Bronchial epithelial cell (primary cell): ENCODE results near the gene COL2A1. TPM values are rescaled to one million over a fixed set of nuclear protein-coding genes. Genes with fewer than 3 reads are reported as not detected.

Experiments
- DNase-seq: peaks from one replicate; pipeline ENCODE4 v3.0.0-alpha.2; 2010; ENCODE audit warnings: low read depth
- FAIRE-seq: peaks from 2 replicates; lab custom pipeline; 2011; peaks lifted over from hg19 to GRCh38; lab: Jason Lieb, UNC
- H3K27me3 ChIP-seq: 2 replicates; pipeline ENCODE4 v1.5.1; 2011; ENCODE audit warnings: low read length; ENCODE audit not compliant: control insufficient read depth, insufficient read depth
- H3K36me3 ChIP-seq: 2 replicates; pipeline ENCODE4 v1.5.1; 2011; ENCODE audit warnings: low read length; ENCODE audit not compliant: control insufficient read depth, insufficient read depth
- H3K4me3 ChIP-seq: 2 replicates; pipeline ENCODE4 v1.5.1; 2011; ENCODE audit warnings: mild to moderate bottlenecking, low read depth, low read length, control low read depth
- total RNA-seq: library from RNA; depleted of rRNA; stranded (reverse); fragments of >200 nt; gene quantifications from 2 replicates; pipeline ENCODE4 v1.2.1, GENCODE V29; 2014
- TF ChIP-seq, protein P1 (sequence below): IDR thresholded peaks from 2 replicates; pipeline ENCODE4 v1.5.1; 2011; ENCODE audit warnings: mild to moderate bottlenecking, moderate library complexity, low read length, control low read depth, inconsistent platforms; ENCODE audit not compliant: insufficient read depth, severe bottlenecking

Gene COL2A1
- total RNA-seq, 1 donor from 2014 or later: under 0.01 TPM

DNA sequence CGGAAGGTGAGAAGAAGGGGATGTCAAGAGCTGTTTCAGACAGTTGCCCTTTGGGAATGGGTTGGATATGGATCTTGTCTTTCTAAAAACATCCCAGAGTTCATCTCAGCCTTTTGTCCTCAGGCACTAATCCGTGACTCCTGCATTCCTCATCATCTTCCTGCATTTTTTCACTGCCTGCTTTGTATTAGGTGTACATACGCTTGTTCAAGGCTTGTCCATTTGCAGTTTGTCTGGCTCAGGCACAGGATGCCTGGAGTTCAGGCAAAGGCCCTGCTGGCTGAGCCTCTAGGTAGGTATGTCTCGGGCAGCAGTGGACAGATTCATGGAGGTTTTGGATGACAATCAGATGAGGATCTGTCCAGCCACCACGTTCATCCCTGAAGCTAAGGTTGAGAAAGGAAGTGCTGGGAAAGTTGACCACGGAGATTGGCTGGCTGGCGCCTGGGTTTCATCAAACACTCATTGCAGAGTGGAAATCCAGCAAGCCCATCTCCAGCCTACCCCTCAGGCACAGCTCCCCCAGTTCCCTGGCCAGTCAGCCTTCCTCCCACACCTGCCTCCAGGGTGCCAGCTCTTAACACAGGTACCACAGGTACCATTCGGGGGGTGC lies 53.3 kb downstream of the COL2A1 start:
- H3K36me3 ChIP-seq: no peaks in the 10 kb centered on the region
- H3K4me3 ChIP-seq: no peak overlapping the region
- peak; percentile 40 for FAIRE-seq
- TF ChIP-seq, protein P1, sequence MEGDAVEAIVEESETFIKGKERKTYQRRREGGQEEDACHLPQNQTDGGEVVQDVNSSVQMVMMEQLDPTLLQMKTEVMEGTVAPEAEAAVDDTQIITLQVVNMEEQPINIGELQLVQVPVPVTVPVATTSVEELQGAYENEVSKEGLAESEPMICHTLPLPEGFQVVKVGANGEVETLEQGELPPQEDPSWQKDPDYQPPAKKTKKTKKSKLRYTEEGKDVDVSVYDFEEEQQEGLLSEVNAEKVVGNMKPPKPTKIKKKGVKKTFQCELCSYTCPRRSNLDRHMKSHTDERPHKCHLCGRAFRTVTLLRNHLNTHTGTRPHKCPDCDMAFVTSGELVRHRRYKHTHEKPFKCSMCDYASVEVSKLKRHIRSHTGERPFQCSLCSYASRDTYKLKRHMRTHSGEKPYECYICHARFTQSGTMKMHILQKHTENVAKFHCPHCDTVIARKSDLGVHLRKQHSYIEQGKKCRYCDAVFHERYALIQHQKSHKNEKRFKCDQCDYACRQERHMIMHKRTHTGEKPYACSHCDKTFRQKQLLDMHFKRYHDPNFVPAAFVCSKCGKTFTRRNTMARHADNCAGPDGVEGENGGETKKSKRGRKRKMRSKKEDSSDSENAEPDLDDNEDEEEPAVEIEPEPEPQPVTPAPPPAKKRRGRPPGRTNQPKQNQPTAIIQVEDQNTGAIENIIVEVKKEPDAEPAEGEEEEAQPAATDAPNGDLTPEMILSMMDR: no peak
- DNase-seq: peak; percentile 85
- no peaks in the 10 kb centered on the region for H3K27me3 ChIP-seq

- H3K4me3 ChIP-seq: no peak overlapping the region
- FAIRE-seq: peak; percentile 72
Observed at GRCh38 chr12:47949441-47950341, 54.6 kb downstream of the COL2A1 start.

GRCh38 chr12:47947341-47947740 lies 56.9 kb downstream of the COL2A1 start:
- Histone ChIP-seq H3K36me3 (no peaks in the 10 kb centered on the region), H3K4me3 (no peak overlapping the region), H3K27me3 (no peaks in the 10 kb centered on the region)
- DNase-seq (no peak), FAIRE-seq (no peak)
- TF ChIP-seq, protein P1: no peak

More at GRCh38 chr12:47949441-47950341, 54.6 kb downstream of the COL2A1 start:
- Histone ChIP-seq H3K36me3 (no peaks in the 10 kb centered on the region), H3K27me3 (no peaks in the 10 kb centered on the region)
- peak; percentile 67 for DNase-seq
- TF ChIP-seq, protein P1: peak; percentile 98

GRCh38 chr12:47946413-47947323 lies 57.6 kb downstream of the COL2A1 start:
- DNase-seq: peak; percentile 38
- FAIRE-seq: no peak
- Histone ChIP-seq H3K27me3 (peaks cover 2% of the 10 kb centered on the region), H3K36me3 (no peaks in the 10 kb centered on the region), H3K4me3 (no peak overlapping the region)
- TF ChIP-seq, protein P1: no peak

DNA sequence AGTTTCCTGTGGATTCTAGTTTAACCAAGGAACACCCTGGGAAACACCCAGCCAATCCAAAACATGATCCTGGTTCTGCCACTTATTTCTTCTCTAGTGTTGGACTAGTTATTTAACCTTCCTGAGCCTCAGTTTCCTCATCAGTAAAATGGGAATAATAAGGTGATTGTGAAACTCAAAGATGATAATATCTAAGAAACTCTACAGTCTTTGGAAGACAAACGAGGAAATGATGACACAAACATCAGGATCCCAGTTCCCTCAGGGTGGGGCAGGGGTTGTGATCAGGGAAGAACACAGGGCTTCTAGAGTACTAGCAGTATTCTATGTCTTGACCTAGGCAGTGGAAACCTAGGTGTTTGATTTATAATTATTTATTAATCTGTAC lies 58.9 kb downstream of the COL2A1 start:
- H3K27me3 ChIP-seq: peaks cover 2% of the 10 kb centered on the region
- TF ChIP-seq, protein P1: no peak
- H3K36me3 ChIP-seq: no peaks in the 10 kb centered on the region
- DNase-seq (peak; percentile 34), FAIRE-seq (no peak)
- no peak overlapping the region for H3K4me3 ChIP-seq
